ENCODE measurements around the gene GPR68. TPM values are rescaled to one million over a fixed set of nuclear protein-coding genes. Genes with fewer than 3 reads are reported as not detected.

GPR68 gene, protein sequence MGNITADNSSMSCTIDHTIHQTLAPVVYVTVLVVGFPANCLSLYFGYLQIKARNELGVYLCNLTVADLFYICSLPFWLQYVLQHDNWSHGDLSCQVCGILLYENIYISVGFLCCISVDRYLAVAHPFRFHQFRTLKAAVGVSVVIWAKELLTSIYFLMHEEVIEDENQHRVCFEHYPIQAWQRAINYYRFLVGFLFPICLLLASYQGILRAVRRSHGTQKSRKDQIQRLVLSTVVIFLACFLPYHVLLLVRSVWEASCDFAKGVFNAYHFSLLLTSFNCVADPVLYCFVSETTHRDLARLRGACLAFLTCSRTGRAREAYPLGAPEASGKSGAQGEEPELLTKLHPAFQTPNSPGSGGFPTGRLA
- total RNA-seq (2022; extraction: Qiagen RNA extraction) = 0.20 to 0.48 TPM (median 0.29 TPM) in 5 replicates

DNA sequence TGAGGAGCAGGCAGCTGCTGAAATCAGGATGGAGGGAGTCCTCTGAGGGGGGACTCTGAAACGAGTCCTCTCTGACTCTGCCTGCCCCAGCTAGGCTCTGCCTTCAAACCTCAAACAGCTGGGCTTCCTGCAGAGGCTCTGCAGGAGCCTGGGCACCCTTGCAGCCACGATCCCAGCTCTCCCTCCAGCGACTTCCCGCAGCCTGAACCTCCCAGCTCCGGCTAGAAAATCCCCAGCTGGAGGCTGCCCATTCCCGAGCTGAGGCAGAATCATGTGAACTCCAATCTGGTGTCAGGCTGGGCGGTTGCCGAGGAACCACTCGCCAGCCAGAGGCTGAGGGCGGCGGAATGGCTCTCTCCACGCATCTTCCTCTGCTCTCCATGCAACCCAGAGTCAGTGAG lies at the start of gene GPR68:
Gene GPR68, minus strand, starts transcription at position 204 of the 401 bp plus-strand sequence. CDS start 9,654 bp downstream, outside the sequence.

Other genes starting within 250 kb of the GPR68 start
- 4.7 to 7.7 TPM (median 7.1 TPM) in 5 replicates for gene RPS6KA5, start 184.1 kb downstream of the GPR68 start, total RNA-seq (2022; extraction: Qiagen RNA extraction)
- 17.5 to 22.1 TPM (median 20.3 TPM) in 5 replicates for gene DGLUCY, start 130.6 kb downstream of the GPR68 start, total RNA-seq (2022; extraction: Qiagen RNA extraction)
- gene CCDC88C, start 173.1 kb upstream of the GPR68 start, total RNA-seq (2022; extraction: Qiagen RNA extraction) = 5.4 to 7.2 TPM (median 6.3 TPM) in 5 replicates